ENCODE results near the gene SEMA5A. TPM values are rescaled to one million over a fixed set of nuclear protein-coding genes. Genes with fewer than 3 reads are reported as not detected.

Gene SEMA5A
- total and polyA plus RNA-seq, 2 of the 13 experiments (the other 11 are each of a cell fraction or from before 2014, with no cell fraction given), result 0.01 TPM; not detected in 1

DNA sequence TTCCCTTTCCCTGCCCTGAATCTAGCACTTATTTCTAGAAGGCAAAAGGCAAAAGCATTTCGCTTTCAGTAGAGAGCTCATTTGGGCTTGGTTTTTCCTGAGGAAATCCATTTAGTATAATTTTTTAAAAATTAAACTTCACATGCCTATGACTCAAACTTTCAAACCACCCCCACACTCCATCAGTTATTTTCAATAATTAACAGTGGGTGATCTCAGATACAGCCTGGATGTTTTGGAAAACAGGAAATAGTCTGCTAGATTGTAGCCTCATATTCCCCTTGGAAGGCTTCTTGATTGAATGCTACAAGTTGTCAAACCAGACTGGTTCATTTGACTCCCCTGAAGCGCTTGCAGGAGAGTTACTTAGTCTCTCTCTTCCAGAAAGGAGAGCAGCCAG is 40.6 kb downstream of the SEMA5A start:
- FAIRE-seq, result no peak
- H3K27me3 ChIP-seq (ENCODE audit: control insufficient read depth in 1 of 2, insufficient read depth in 2 of 2, low read length in 2 of 2), result no peaks in the 10 kb centered on the region

DNA sequence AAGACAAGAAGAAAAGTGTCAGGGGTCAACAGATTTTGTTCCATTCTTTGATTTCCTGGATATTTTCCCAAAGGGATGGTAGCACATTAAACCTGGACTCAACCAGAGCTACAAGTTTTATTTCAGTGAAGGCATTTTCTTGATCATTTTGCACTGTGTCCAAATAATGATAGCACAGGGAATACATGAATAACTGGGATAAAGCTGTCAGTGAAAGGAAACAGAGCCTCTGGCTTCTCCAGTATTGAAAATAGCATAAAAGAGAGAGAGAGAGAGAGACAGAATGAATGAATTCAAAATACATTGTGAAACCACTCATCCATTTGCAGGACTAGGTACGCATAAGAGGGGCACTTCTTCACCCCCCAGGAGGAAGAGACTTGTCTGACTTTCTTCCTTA is 43.0 kb downstream of the SEMA5A start:
- 30% methylated on average over 1 of the region's 1 CpG for WGBS (ENCODE audit: low lambda C conversion rate)
- Histone ChIP-seq H4K20me1 (ENCODE audit: insufficient read depth, low read length) (no peaks in the 10 kb centered on the region), H3K9me3 (ENCODE audit: low read length) (no peaks in the 10 kb centered on the region), H2AFZ (ENCODE audit: low read length) (no peak overlapping the region), H3K79me2 (ENCODE audit: insufficient read depth, low read length) (no peaks in the 10 kb centered on the region), H3K36me3 (replicated peaks in 1 of 2; ENCODE audit: control insufficient read depth in 1 of 2, insufficient read depth in 2 of 2, low read length in 2 of 2) (no peaks in the 10 kb centered on the region), H3K4me1 (ENCODE audit: insufficient read depth, low read length) (no peaks in the 10 kb centered on the region), H3K27ac (ENCODE audit: extremely low read length, insufficient read depth, low read length) (no peak overlapping the region), H3K4me2 (ENCODE audit: low read depth, low read length) (no peak overlapping the region), H3K4me3 (replicated peaks in 1 of 3; ENCODE audit: insufficient read depth in 1 of 3, low read depth in 2 of 3, low read length in 3 of 3) (no peak overlapping the region), H3K27me3 (ENCODE audit: control insufficient read depth in 1 of 2, insufficient read depth in 2 of 2, low read length in 2 of 2) (no peaks in the 10 kb centered on the region), H3K9ac (ENCODE audit: insufficient read depth, low read depth, low read length) (no peak overlapping the region)
- ChIA-PET POLR2A (no interaction called here), CTCF (ENCODE audit: low intra/inter-chr PET ratio, low total read pairs) (no interaction called here)
- no peak for FAIRE-seq
- in situ Hi-C loops (cut with HindIII; ENCODE audit: extremely low pct_ligation_motif_present, low pct_unique_long_range_greater_than_20kb) (no loop called here), intact Hi-C loops (cut with micrococcal nuclease; ENCODE audit: unreplicated experiment) (no loop called here)
- no TSS peak for BruUV-seq (replicated peaks)
- no peak for ATAC-seq
- DNase-seq (ENCODE audit: low spot score), result no peak
- TF ChIP-seq POLR2A (IDR thresholded peaks at IDR 0.05; ENCODE audit: insufficient read depth in 1 of 2, low read depth in 2 of 2, low read length in 2 of 2) (no peak), SP2 (CRISPR knock-in tag; IDR thresholded peaks at IDR 0.05) (no peak), POGZ (CRISPR knock-in tag; IDR thresholded peaks at IDR 0.05) (no peak), ZSCAN9 (CRISPR knock-in tag; IDR thresholded peaks at IDR 0.05; ENCODE audit: borderline replicate concordance) (no peak), ZNF883 (CRISPR knock-in tag; IDR thresholded peaks at IDR 0.05; ENCODE audit: not compliant biosample characterization) (no peak), CENPBD1 (CRISPR knock-in tag; IDR thresholded peaks at IDR 0.05; ENCODE audit: borderline replicate concordance, low read depth) (no peak), ELF3 (CRISPR knock-in tag; IDR thresholded peaks at IDR 0.05) (no peak), SMC3 (IDR thresholded peaks at IDR 0.05; ENCODE audit: low read length) (no peak)
- TF ChIP-seq, protein P1, sequence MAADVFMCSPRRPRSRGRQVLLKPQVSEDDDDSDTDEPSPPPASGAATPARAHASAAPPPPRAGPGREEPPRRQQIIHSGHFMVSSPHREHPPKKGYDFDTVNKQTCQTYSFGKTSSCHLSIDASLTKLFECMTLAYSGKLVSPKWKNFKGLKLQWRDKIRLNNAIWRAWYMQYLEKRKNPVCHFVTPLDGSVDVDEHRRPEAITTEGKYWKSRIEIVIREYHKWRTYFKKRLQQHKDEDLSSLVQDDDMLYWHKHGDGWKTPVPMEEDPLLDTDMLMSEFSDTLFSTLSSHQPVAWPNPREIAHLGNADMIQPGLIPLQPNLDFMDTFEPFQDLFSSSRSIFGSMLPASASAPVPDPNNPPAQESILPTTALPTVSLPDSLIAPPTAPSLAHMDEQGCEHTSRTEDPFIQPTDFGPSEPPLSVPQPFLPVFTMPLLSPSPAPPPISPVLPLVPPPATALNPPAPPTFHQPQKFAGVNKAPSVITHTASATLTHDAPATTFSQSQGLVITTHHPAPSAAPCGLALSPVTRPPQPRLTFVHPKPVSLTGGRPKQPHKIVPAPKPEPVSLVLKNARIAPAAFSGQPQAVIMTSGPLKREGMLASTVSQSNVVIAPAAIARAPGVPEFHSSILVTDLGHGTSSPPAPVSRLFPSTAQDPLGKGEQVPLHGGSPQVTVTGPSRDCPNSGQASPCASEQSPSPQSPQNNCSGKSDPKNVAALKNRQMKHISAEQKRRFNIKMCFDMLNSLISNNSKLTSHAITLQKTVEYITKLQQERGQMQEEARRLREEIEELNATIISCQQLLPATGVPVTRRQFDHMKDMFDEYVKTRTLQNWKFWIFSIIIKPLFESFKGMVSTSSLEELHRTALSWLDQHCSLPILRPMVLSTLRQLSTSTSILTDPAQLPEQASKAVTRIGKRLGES (CRISPR knock-in tag; IDR thresholded peaks at IDR 0.05; ENCODE audit: borderline replicate concordance), result no peak

More for the DNA sequence above, 40.6 kb downstream of the SEMA5A start:
- H3K4me1 ChIP-seq (ENCODE audit: insufficient read depth, low read length), result no peaks in the 10 kb centered on the region
- 0% methylated on average over 2 of the region's 2 CpGs for WGBS (ENCODE audit: low lambda C conversion rate)
- H4K20me1 ChIP-seq (ENCODE audit: insufficient read depth, low read length), result no peaks in the 10 kb centered on the region
- no peaks in the 10 kb centered on the region for H3K79me2 ChIP-seq (ENCODE audit: insufficient read depth, low read length)
- no peak for DNase-seq (ENCODE audit: low spot score)
- TF ChIP-seq ZBTB34 (CRISPR knock-in tag; IDR thresholded peaks at IDR 0.05) (no peak), NFE2L1 (CRISPR knock-in tag; IDR thresholded peaks at IDR 0.05; ENCODE audit: borderline replicate concordance) (no peak), RFXAP (CRISPR knock-in tag; IDR thresholded peaks at IDR 0.05; ENCODE audit: borderline replicate concordance) (no peak), ZNF446 (CRISPR knock-in tag; IDR thresholded peaks at IDR 0.05) (no peak), ZMAT3 (CRISPR knock-in tag; conservative IDR thresholded peaks at IDR 0.05) (no peak), BRCA1 (CRISPR knock-in tag; IDR thresholded peaks at IDR 0.05) (no peak)
- TF ChIP-seq, protein P2, sequence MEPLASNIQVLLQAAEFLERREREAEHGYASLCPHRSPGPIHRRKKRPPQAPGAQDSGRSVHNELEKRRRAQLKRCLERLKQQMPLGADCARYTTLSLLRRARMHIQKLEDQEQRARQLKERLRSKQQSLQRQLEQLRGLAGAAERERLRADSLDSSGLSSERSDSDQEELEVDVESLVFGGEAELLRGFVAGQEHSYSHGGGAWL (CRISPR knock-in tag; IDR thresholded peaks at IDR 0.05), result no peak
- ATAC-seq, result no peak
- no peak overlapping the region for H3K9ac ChIP-seq (ENCODE audit: insufficient read depth, low read depth, low read length)
- in situ Hi-C loops (cut with HindIII; ENCODE audit: extremely low pct_ligation_motif_present, low pct_unique_long_range_greater_than_20kb), result no loop called here
- H3K4me3 ChIP-seq (replicated peaks in 1 of 3; ENCODE audit: insufficient read depth in 1 of 3, low read depth in 2 of 3, low read length in 3 of 3), result no peak overlapping the region
- no peaks in the 10 kb centered on the region for H3K9me3 ChIP-seq (ENCODE audit: low read length)
- H2AFZ ChIP-seq (ENCODE audit: low read length), result no peak overlapping the region
- intact Hi-C loops (cut with micrococcal nuclease; ENCODE audit: unreplicated experiment), result no loop called here
- H3K27ac ChIP-seq (ENCODE audit: extremely low read length, insufficient read depth, low read length), result no peak overlapping the region
- no peak overlapping the region for H3K4me2 ChIP-seq (ENCODE audit: low read depth, low read length)
- BruUV-seq (replicated peaks), result no TSS peak
- no peaks in the 10 kb centered on the region for H3K36me3 ChIP-seq (replicated peaks in 1 of 2; ENCODE audit: control insufficient read depth in 1 of 2, insufficient read depth in 2 of 2, low read length in 2 of 2)
- ChIA-PET CTCF (ENCODE audit: low intra/inter-chr PET ratio, low total read pairs) (no interaction called here), POLR2A (no interaction called here)
